Endothelial cell (in vitro differentiated cells): ENCODE results near the gene COG5. TPM values are rescaled to one million over a fixed set of nuclear protein-coding genes. Genes with fewer than 3 reads are reported as not detected.

ENCODE experiments used
- DNase-seq: peaks from one replicate; pipeline ENCODE4 v3.0.0; 2021; ENCODE audit warnings: low spot score
- H3K27ac Mint-ChIP-seq: one replicate; pipeline ENCODE4 v1.8.0; 2021; ENCODE audit warnings: mixed read lengths, inconsistent platforms; ENCODE audit not compliant: unreplicated experiment
- H3K27me3 Mint-ChIP-seq: one replicate; pipeline ENCODE4 v1.8.0; 2021; ENCODE audit warnings: mild to moderate bottlenecking, moderate library complexity, mixed read lengths, inconsistent platforms; ENCODE audit not compliant: unreplicated experiment
- H3K36me3 Mint-ChIP-seq: one replicate; pipeline ENCODE4 v1.8.0; 2021; ENCODE audit warnings: mild to moderate bottlenecking, low read depth, mixed read lengths, inconsistent platforms; ENCODE audit not compliant: unreplicated experiment
- H3K4me1 Mint-ChIP-seq: one replicate; pipeline ENCODE4 v1.8.0; 2021; ENCODE audit warnings: mild to moderate bottlenecking, mixed read lengths, inconsistent platforms; ENCODE audit not compliant: unreplicated experiment
- H3K4me3 Mint-ChIP-seq: one replicate; pipeline ENCODE4 v1.8.0; 2021; ENCODE audit warnings: mild to moderate bottlenecking, mixed read lengths, inconsistent platforms; ENCODE audit not compliant: unreplicated experiment
- H3K9me3 Mint-ChIP-seq: one replicate; pipeline ENCODE4 v1.8.0; 2021; ENCODE audit warnings: mixed read lengths, inconsistent platforms; ENCODE audit not compliant: unreplicated experiment
- total RNA-seq: library from RNA; stranded (reverse); fragmentation: NEBNext Ultra II Directional; extraction: Animal tissue kit (Norgen Biotek cat#: 25700); gene quantifications from one replicate; pipeline ENCODE4 v1.2.1, GENCODE V29; 2021; ENCODE audit not compliant: unreplicated experiment
- TF ChIP-seq, protein P1 (sequence below): fragments of 200-600 bp; sonication (generic); IDR thresholded peaks from one replicate; pipeline ENCODE4 v1.5.0; 2021; ENCODE audit warnings: antibody characterized with exemption; ENCODE audit not compliant: unreplicated experiment

The COG5 gene
- total RNA-seq, 1 donor from 2014 or later: 26.7 TPM

DNA sequence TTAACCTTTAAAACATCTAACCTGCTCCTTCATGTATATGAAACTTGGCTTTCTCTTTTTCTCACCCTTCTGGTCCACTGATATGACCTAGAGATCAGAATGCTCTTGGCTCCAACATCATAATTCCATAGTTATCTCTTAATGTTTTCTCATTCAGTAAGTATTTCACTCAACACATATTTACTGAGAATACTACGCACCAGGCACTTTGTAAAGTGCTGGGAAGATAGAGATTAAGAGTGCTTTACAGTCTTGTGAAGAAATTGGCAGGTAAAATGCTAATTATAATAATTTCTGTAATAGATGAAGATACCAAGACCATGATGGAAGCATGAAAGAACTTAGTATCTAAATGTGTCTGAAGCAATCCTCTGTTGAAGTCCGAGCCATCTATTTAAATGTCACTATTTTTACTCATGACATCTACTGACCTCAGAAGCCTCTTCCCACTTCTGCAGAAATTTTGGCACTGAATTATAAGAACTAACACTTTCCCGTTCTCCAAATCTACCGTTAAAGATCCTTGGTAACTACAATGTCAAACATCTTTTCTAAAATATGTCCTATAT, 278.7 kb downstream of the COG5 start:
- no peak overlapping the region for H3K4me3 Mint-ChIP-seq
- DNase-seq: no peak
- no peak overlapping the region for H3K27ac Mint-ChIP-seq
- no peaks in the 10 kb centered on the region for H3K27me3 Mint-ChIP-seq
- H3K36me3 Mint-ChIP-seq: no peaks in the 10 kb centered on the region
- TF ChIP-seq, protein P1, sequence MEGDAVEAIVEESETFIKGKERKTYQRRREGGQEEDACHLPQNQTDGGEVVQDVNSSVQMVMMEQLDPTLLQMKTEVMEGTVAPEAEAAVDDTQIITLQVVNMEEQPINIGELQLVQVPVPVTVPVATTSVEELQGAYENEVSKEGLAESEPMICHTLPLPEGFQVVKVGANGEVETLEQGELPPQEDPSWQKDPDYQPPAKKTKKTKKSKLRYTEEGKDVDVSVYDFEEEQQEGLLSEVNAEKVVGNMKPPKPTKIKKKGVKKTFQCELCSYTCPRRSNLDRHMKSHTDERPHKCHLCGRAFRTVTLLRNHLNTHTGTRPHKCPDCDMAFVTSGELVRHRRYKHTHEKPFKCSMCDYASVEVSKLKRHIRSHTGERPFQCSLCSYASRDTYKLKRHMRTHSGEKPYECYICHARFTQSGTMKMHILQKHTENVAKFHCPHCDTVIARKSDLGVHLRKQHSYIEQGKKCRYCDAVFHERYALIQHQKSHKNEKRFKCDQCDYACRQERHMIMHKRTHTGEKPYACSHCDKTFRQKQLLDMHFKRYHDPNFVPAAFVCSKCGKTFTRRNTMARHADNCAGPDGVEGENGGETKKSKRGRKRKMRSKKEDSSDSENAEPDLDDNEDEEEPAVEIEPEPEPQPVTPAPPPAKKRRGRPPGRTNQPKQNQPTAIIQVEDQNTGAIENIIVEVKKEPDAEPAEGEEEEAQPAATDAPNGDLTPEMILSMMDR: no peak
- no peaks in the 10 kb centered on the region for H3K4me1 Mint-ChIP-seq
- H3K9me3 Mint-ChIP-seq: no peaks in the 10 kb centered on the region

DNA sequence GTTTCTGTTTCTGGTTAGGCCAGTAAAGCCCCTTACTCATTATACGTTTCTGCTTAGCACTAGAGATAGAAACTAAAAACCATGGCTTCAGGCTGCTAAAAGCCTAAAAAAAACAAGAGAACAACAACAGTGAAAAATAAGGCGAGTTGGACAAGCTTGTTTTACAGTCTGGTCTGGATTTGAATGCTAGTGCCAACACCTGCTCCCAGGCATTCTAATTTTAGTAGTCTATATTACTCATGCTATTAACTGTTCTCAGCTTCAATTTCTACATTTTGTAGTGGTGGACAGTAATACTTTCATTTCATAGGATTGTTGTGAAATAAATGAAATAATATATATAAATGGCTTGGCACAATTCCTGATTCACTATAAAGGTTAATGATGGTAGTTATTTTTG, 286.4 kb downstream of the COG5 start:
- H3K36me3 Mint-ChIP-seq: no peaks in the 10 kb centered on the region
- TF ChIP-seq, protein P1: no peak
- no peak for DNase-seq
- H3K4me1 Mint-ChIP-seq: peaks cover 5% of the 10 kb centered on the region
- no peak overlapping the region for H3K27ac Mint-ChIP-seq
- no peaks in the 10 kb centered on the region for H3K9me3 Mint-ChIP-seq
- H3K4me3 Mint-ChIP-seq: no peak overlapping the region
- H3K27me3 Mint-ChIP-seq: no peaks in the 10 kb centered on the region

DNA sequence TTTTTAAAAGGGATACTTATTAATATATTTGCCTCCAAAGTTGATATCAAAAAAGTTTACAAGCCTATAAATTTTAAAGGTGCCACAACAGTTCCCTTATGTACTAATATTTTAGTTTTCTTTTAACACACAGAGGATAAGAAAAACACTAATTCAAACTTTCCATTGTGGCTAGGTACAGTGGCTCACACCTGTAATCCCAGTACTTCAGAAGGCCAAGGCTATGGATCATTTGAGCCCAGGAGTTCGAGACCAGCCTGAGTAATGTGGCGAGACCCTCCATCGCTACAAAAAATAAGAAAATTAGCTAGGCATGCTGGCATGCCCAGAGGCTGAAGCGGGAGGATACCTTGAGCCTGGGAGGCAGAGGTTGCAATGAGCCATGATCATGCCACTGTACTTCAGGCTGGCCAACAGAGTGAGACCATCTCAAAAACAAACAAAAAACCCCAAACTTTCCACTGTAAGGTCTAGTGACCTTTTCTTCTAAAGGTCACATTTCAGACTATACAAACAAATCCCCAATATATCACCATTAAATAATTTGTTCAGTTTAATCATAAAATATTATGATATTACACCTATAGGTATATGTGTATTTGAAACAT, 287.4 kb downstream of the COG5 start:
- Mint-ChIP-seq H3K36me3 (no peaks in the 10 kb centered on the region), H3K27ac (no peak overlapping the region), H3K9me3 (no peaks in the 10 kb centered on the region), H3K27me3 (no peaks in the 10 kb centered on the region), H3K4me1 (peaks cover 5% of the 10 kb centered on the region), H3K4me3 (no peak overlapping the region)
- TF ChIP-seq, protein P1: no peak
- DNase-seq: no peak

DNA sequence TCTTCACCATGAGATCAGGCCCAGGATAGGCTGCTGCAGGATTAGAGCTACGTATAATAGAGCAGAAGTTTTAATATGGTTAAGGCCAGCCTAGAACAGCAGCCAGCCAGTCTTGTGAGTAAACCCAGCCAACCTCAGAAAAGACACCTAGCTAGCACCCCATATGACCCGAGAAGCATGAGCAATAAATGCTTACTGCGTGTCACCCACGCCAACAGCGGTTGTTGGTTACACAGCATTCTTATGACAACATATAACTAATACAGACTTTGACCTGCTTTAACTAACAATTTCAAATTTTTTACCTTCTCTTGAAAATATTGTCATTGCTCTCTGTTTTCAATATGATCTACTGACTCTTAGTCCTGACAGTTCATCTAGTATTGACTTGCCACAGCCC, 289.2 kb downstream of the COG5 start:
- DNase-seq: no peak
- no peak overlapping the region for H3K4me3 Mint-ChIP-seq
- H3K27ac Mint-ChIP-seq: no peak overlapping the region
- peaks cover 8% of the 10 kb centered on the region for H3K4me1 Mint-ChIP-seq
- no peaks in the 10 kb centered on the region for H3K36me3 Mint-ChIP-seq
- TF ChIP-seq, protein P1: no peak
- H3K9me3 Mint-ChIP-seq: no peaks in the 10 kb centered on the region
- H3K27me3 Mint-ChIP-seq: no peaks in the 10 kb centered on the region

DNA sequence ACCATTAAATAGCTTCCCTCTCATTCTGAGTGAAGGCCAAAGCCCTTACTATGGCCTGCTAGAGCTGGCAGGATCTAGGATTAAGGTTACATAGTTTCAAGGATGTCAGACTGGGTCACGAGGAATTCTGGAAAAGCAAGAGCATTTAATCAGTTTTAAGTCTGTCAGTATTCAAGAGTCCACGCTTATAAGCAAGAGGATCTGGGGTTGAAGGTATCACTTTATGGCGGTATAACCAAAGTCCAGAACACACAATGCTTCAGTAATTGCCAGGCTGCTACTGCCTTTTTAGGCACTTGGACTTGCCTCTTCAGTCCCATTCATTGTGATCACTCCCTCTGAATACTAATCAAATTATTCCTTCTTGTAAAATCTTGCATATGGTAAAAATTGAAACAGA, 293.9 kb downstream of the COG5 start:
- H3K9me3 Mint-ChIP-seq: no peaks in the 10 kb centered on the region
- peaks cover 4% of the 10 kb centered on the region for H3K4me1 Mint-ChIP-seq
- peaks cover 1% of the 10 kb centered on the region for H3K27me3 Mint-ChIP-seq
- H3K36me3 Mint-ChIP-seq: no peaks in the 10 kb centered on the region
- H3K27ac Mint-ChIP-seq: no peak overlapping the region
- no peak overlapping the region for H3K4me3 Mint-ChIP-seq
- no peak for DNase-seq
- TF ChIP-seq, protein P1: no peak
